ENCODE measurements around the gene PTPRM.

Gene PTPRM

GRCh38 chr18:7946734-7947377, 379.7 kb downstream of the PTPRM start:
- no peak overlapping the region for H3K4me3 ChIP-seq (ENCODE audit: low read depth, low read length)
- no peak for TF ChIP-seq POLR2A (IDR thresholded peaks at IDR 0.05; ENCODE audit: extremely low read depth, insufficient read length)
- TF ChIP-seq MYC (IDR thresholded peaks at IDR 0.05; ENCODE audit: low read depth, low read length) = no peak
- TF ChIP-seq MAX (IDR thresholded peaks at IDR 0.05; ENCODE audit: low read depth, low read length) = no peak
- no peak for TF ChIP-seq CTCF (IDR thresholded peaks at IDR 0.05; ENCODE audit: low read depth, low read length)
- no peak for DNase-seq (ENCODE audit: low read depth)

GRCh38 chr18:7950380-7951136, 383.4 kb downstream of the PTPRM start:
- DNase-seq (ENCODE audit: low read depth) = no peak
- no peak overlapping the region for H3K4me3 ChIP-seq (ENCODE audit: low read depth, low read length)
- TF ChIP-seq MYC (IDR thresholded peaks at IDR 0.05; ENCODE audit: low read depth, low read length) (no peak), MAX (IDR thresholded peaks at IDR 0.05; ENCODE audit: low read depth, low read length) (no peak), CTCF (IDR thresholded peaks at IDR 0.05; ENCODE audit: low read depth, low read length) (no peak)

GRCh38 chr18:7953095-7953958, 386.2 kb downstream of the PTPRM start:
- H3K4me3 ChIP-seq (ENCODE audit: low read depth, low read length) = no peak overlapping the region
- no peak for DNase-seq (ENCODE audit: low read depth)
- TF ChIP-seq POLR2A (IDR thresholded peaks at IDR 0.05; ENCODE audit: extremely low read depth, insufficient read length) = no peak
- TF ChIP-seq MAX (IDR thresholded peaks at IDR 0.05; ENCODE audit: low read depth, low read length) = no peak
- no peak for TF ChIP-seq MYC (IDR thresholded peaks at IDR 0.05; ENCODE audit: low read depth, low read length)
- no peak for TF ChIP-seq CTCF (IDR thresholded peaks at IDR 0.05; ENCODE audit: low read depth, low read length)

- DNase-seq (ENCODE audit: low read depth) = no peak
- no peak overlapping the region for H3K4me3 ChIP-seq (ENCODE audit: low read depth, low read length)
- no peak for TF ChIP-seq MYC (IDR thresholded peaks at IDR 0.05; ENCODE audit: low read depth, low read length)
- TF ChIP-seq MAX (IDR thresholded peaks at IDR 0.05; ENCODE audit: low read depth, low read length) = no peak
- no peak for TF ChIP-seq CTCF (IDR thresholded peaks at IDR 0.05; ENCODE audit: low read depth, low read length)
- TF ChIP-seq POLR2A (IDR thresholded peaks at IDR 0.05; ENCODE audit: extremely low read depth, insufficient read length) = no peak
Measured at GRCh38 chr18:7954238-7954637, 387.1 kb downstream of the PTPRM start.

GRCh38 chr18:7955175-7955574, 388.1 kb downstream of the PTPRM start:
- DNase-seq (ENCODE audit: low read depth) = no peak
- TF ChIP-seq MYC (IDR thresholded peaks at IDR 0.05; ENCODE audit: low read depth, low read length) (no peak), POLR2A (IDR thresholded peaks at IDR 0.05; ENCODE audit: extremely low read depth, insufficient read length) (no peak)

GRCh38 chr18:7957297-7957696, 390.2 kb downstream of the PTPRM start:
- no peak overlapping the region for H3K4me3 ChIP-seq (ENCODE audit: low read depth, low read length)
- TF ChIP-seq CTCF (IDR thresholded peaks at IDR 0.05; ENCODE audit: low read depth, low read length) (no peak), MYC (IDR thresholded peaks at IDR 0.05; ENCODE audit: low read depth, low read length) (no peak), MAX (IDR thresholded peaks at IDR 0.05; ENCODE audit: low read depth, low read length) (no peak), POLR2A (IDR thresholded peaks at IDR 0.05; ENCODE audit: extremely low read depth, insufficient read length) (no peak)
- DNase-seq (ENCODE audit: low read depth) = no peak

More at GRCh38 chr18:7955175-7955574, 388.1 kb downstream of the PTPRM start:
- no peak overlapping the region for H3K4me3 ChIP-seq (ENCODE audit: low read depth, low read length)
